NB4 (cell line): ENCODE data around the gene MATN1.

Source experiments
- MAX ChIP-seq: IDR thresholded peaks from 2 replicates; pipeline ENCODE4 v1.6.1; 2011; ENCODE audit warnings: low read depth, low read length
- MYC ChIP-seq: IDR thresholded peaks from 2 replicates; pipeline ENCODE4 v1.6.1; 2011; ENCODE audit warnings: low read depth, low read length
- POLR2A ChIP-seq: IDR thresholded peaks from 2 replicates; pipeline ENCODE4 v1.6.1; 2011; ENCODE audit warnings: mild to moderate bottlenecking; ENCODE audit not compliant: insufficient read length; ENCODE audit errors: extremely low read depth
- TF ChIP-seq, protein P1 (sequence below): IDR thresholded peaks from one replicate; pipeline ENCODE4 v1.5.1; 2012; ENCODE audit warnings: low read depth, low read length

DNA sequence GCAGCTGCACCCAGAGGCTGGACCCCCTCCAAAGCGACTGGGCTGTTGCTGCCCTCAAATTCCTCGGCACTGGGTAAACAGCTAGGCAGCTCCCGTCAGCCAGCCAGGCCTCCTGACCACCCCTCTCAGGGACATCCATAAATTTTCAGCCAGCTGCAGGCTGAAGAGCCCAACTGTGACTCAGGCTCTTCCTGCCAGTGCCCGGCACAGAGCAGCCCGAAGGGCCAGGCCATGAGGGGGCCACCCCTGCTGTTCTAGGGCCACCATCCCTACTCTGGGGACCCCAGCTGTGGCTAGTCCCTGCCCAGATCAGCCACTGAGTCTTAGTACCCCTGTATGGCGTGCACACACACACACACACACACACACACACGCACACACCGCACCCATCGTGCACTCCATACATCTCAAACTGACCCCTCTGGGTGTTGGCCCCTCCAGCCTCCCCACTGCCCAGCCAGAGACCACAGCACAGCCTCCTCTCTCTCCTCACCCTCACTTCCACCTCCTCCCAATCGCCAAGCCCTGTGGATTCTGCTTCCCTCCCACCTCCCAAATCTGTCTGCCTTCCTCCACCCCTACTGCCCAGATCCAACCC, 40.4 kb upstream of the MATN1 start:
- TF ChIP-seq, protein P1, sequence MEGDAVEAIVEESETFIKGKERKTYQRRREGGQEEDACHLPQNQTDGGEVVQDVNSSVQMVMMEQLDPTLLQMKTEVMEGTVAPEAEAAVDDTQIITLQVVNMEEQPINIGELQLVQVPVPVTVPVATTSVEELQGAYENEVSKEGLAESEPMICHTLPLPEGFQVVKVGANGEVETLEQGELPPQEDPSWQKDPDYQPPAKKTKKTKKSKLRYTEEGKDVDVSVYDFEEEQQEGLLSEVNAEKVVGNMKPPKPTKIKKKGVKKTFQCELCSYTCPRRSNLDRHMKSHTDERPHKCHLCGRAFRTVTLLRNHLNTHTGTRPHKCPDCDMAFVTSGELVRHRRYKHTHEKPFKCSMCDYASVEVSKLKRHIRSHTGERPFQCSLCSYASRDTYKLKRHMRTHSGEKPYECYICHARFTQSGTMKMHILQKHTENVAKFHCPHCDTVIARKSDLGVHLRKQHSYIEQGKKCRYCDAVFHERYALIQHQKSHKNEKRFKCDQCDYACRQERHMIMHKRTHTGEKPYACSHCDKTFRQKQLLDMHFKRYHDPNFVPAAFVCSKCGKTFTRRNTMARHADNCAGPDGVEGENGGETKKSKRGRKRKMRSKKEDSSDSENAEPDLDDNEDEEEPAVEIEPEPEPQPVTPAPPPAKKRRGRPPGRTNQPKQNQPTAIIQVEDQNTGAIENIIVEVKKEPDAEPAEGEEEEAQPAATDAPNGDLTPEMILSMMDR: no peak
- TF ChIP-seq POLR2A (no peak), MAX (no peak), MYC (no peak)
